Activated T-cell treated with anti-CD3 and anti-CD28 coated beads, Interleukin-2, amount 50 U/mL, for 24 hours (primary cell): ENCODE results near the gene RGS5.

ENCODE experiments used
- DNase-seq: peaks from one replicate; pipeline ENCODE4 v3.0.0-alpha.2; 2020
- H3K27ac Mint-ChIP-seq: 2 replicates; pipeline ENCODE4 v1.8.0; 2020; ENCODE audit warnings: mild to moderate bottlenecking, mixed read lengths
- H3K27me3 Mint-ChIP-seq: 2 replicates; pipeline ENCODE4 v1.8.0; 2020; ENCODE audit warnings: mixed read lengths
- H3K36me3 Mint-ChIP-seq: 2 replicates; pipeline ENCODE4 v1.8.0; 2020; ENCODE audit warnings: low read depth, mixed read lengths
- H3K4me1 Mint-ChIP-seq: 2 replicates; pipeline ENCODE4 v1.8.0; 2020; ENCODE audit warnings: low read depth, mixed read lengths
- H3K4me3 Mint-ChIP-seq: 2 replicates; pipeline ENCODE4 v1.8.0; 2020; ENCODE audit warnings: mild to moderate bottlenecking, moderate library complexity, mixed read lengths
- H3K9me3 Mint-ChIP-seq: 2 replicates; pipeline ENCODE4 v1.8.0; 2020; ENCODE audit warnings: mixed read lengths

Gene RGS5

DNA sequence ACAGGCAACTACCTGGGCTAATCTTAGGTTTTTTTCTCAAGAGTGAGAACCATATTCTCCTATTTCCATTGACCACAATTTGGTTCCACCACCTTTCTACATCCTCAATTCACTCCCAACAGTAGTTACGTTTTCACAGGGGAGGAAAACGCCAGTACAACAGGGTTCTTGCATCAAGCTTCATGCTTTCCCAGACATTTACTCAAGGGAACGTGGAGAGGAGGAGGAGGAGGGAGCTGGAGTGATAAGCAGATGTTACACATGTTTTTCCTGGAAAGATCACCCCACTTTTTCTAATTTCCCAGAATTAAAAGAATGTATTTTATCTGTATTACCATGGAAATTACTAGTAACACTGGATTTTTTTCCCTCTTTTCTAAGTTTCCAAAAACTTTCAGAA is 58.3 kb downstream of the RGS5 start:
- no peak for DNase-seq
- Mint-ChIP-seq H3K4me1 (no peaks in the 10 kb centered on the region), H3K27ac (no peak overlapping the region), H3K27me3 (no peaks in the 10 kb centered on the region), H3K36me3 (no peaks in the 10 kb centered on the region), H3K4me3 (no peak overlapping the region), H3K9me3 (no peaks in the 10 kb centered on the region)

GRCh38 chr1:163142152-163142551 is 60.6 kb downstream of the RGS5 start:
- H3K4me1 Mint-ChIP-seq = no peaks in the 10 kb centered on the region
- no peak for DNase-seq
- H3K27ac Mint-ChIP-seq = no peak overlapping the region
- H3K27me3 Mint-ChIP-seq = no peaks in the 10 kb centered on the region
- H3K4me3 Mint-ChIP-seq = no peak overlapping the region
- no peaks in the 10 kb centered on the region for H3K9me3 Mint-ChIP-seq
- H3K36me3 Mint-ChIP-seq = no peaks in the 10 kb centered on the region

DNA sequence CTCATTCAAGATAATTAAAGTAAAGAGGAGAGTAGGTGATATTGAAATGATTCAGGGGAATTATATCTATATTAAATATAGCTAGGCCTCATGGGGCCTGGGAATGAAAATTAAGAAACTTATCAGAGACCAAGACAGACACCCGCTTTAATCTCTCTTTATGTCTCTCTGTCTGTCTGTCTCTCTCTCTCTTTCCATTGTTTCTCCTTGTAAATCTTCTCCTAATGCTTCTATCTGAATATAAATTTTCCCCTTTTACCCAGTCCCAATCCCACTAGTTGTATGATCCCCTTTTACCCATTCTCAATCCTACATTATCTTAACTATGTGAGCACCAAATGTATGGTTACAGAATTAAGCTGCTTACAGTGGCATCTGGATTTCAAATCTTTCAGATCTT is 61.2 kb downstream of the RGS5 start:
- DNase-seq = no peak
- Mint-ChIP-seq H3K4me3 (no peak overlapping the region), H3K4me1 (no peaks in the 10 kb centered on the region), H3K27ac (no peak overlapping the region), H3K27me3 (no peaks in the 10 kb centered on the region), H3K9me3 (no peaks in the 10 kb centered on the region), H3K36me3 (no peaks in the 10 kb centered on the region)

GRCh38 chr1:163137556-163138265 is 65.0 kb downstream of the RGS5 start:
- H3K4me3 Mint-ChIP-seq = no peak overlapping the region
- no peak overlapping the region for H3K27ac Mint-ChIP-seq
- peaks cover 5% of the 10 kb centered on the region for H3K27me3 Mint-ChIP-seq
- no peak for DNase-seq
- H3K4me1 Mint-ChIP-seq = no peaks in the 10 kb centered on the region
- no peaks in the 10 kb centered on the region for H3K9me3 Mint-ChIP-seq
- no peaks in the 10 kb centered on the region for H3K36me3 Mint-ChIP-seq

- Mint-ChIP-seq H3K4me1 (no peaks in the 10 kb centered on the region), H3K36me3 (no peaks in the 10 kb centered on the region), H3K27me3 (peaks cover 5% of the 10 kb centered on the region), H3K9me3 (no peaks in the 10 kb centered on the region), H3K27ac (no peak overlapping the region), H3K4me3 (no peak overlapping the region)
- no peak for DNase-seq
Observed at GRCh38 chr1:163131981-163132380, 70.7 kb downstream of the RGS5 start.

DNA sequence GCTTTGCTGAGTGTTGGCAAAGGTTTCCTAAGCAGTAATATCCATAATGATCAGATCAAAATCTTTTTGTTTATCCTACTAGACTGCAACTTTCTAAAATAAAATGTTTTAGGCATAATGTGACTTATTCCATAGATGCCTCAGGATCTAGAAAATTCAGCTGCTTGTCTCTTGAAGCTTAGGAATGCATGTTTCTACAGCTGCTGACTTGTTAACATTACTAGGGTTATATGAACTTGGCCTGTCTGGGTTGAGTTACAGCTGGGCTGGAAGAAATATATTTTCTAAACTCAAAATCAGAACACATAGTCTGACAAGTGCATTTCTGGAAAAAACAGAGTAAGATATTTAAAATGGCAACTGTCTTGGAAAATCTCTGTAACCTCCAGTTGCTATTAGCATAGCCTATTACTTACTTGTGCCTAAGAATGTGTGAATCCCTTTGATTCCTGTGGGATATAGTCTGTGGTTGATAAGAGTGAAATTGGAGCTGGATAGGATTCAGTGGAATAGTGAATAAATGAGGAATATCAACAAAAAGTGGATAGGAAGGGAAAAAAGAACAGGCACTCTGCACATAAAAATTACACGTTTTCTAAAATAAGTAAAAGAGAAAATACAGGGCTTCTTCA is 72.4 kb downstream of the RGS5 start:
- H3K9me3 Mint-ChIP-seq = no peaks in the 10 kb centered on the region
- peaks cover 6% of the 10 kb centered on the region for H3K27me3 Mint-ChIP-seq
- no peaks in the 10 kb centered on the region for H3K4me1 Mint-ChIP-seq
- no peak overlapping the region for H3K27ac Mint-ChIP-seq
- no peak overlapping the region for H3K4me3 Mint-ChIP-seq
- no peaks in the 10 kb centered on the region for H3K36me3 Mint-ChIP-seq
- DNase-seq = no peak

GRCh38 chr1:163128282-163128681 is 74.4 kb downstream of the RGS5 start:
- Mint-ChIP-seq H3K36me3 (no peaks in the 10 kb centered on the region), H3K27me3 (peaks cover 6% of the 10 kb centered on the region), H3K9me3 (no peaks in the 10 kb centered on the region), H3K4me1 (no peaks in the 10 kb centered on the region), H3K4me3 (no peak overlapping the region), H3K27ac (no peak overlapping the region)
- DNase-seq = no peak

DNA sequence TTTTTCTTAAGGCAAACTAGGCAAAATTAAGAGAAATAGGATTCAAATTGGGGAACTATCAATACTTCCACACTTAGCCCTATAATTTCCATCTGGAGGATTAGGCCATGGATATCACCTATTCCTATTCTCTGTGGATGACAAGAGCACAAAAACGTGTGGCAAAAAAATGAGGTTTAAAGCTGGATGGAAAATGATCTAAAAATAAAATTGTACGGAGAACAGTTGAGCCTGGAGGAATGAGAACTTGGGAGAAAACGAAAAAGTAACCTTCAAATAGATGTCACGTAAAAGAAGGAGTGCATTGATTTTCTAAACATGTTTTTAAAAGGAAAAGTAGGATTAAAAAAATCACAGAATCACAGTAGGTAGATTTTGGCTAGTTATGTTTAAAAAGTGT is 77.9 kb downstream of the RGS5 start:
- peaks cover 9% of the 10 kb centered on the region for H3K27me3 Mint-ChIP-seq
- DNase-seq = no peak

DNA sequence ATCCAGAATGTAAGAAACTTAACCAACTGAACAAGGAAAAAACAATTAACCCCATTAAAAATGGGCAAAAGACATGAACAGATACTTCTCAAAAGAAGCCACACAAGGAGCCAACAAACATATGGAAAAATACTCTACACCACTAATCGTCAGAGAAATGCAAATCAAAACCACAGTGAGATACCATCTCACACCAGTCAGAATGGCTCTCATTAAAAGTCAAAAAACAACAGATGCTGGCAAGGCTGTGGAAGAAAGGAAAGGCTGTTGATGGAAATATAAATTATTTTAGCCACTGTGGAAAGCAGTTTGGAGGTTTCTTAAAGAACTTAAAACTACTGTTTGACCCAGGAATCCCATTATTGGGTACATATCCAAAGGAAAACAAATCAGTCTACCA is 82.3 kb downstream of the RGS5 start:
- Mint-ChIP-seq H3K36me3 (no peaks in the 10 kb centered on the region), H3K27me3 (peaks cover 8% of the 10 kb centered on the region), H3K9me3 (no peaks in the 10 kb centered on the region), H3K4me3 (no peak overlapping the region), H3K4me1 (no peaks in the 10 kb centered on the region), H3K27ac (no peak overlapping the region)
- DNase-seq = no peak

More for the DNA sequence above, 77.9 kb downstream of the RGS5 start:
- Mint-ChIP-seq H3K4me1 (no peaks in the 10 kb centered on the region), H3K9me3 (no peaks in the 10 kb centered on the region), H3K4me3 (no peak overlapping the region), H3K27ac (no peak overlapping the region), H3K36me3 (no peaks in the 10 kb centered on the region)

DNA sequence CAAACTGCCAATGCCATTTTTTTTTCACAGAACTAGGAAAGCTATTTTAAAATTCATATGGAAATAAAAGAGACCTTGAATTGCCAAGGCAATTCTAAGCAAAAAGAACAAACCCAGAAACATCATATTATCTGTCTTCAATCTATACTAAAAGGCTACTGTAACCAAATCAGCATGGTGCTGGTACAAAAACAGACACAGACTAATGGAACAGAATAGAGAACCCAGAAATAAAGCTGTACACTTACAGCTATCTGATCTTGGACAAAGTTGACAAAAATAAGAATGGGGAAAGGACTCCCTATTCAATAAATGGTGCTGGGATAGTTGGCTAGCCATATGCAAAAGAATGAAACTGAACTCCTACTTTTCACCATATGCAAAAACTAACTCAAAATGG is 83.0 kb downstream of the RGS5 start:
- Mint-ChIP-seq H3K27ac (no peak overlapping the region), H3K4me3 (no peak overlapping the region), H3K4me1 (no peaks in the 10 kb centered on the region), H3K9me3 (no peaks in the 10 kb centered on the region), H3K27me3 (peaks cover 11% of the 10 kb centered on the region), H3K36me3 (no peaks in the 10 kb centered on the region)
- DNase-seq = no peak

- no peak for DNase-seq
- Mint-ChIP-seq H3K4me1 (no peaks in the 10 kb centered on the region), H3K4me3 (no peak overlapping the region), H3K27me3 (peaks cover 16% of the 10 kb centered on the region), H3K36me3 (no peaks in the 10 kb centered on the region), H3K9me3 (no peaks in the 10 kb centered on the region), H3K27ac (no peak overlapping the region)
Observed at GRCh38 chr1:163115887-163116286, 86.8 kb downstream of the RGS5 start.

DNA sequence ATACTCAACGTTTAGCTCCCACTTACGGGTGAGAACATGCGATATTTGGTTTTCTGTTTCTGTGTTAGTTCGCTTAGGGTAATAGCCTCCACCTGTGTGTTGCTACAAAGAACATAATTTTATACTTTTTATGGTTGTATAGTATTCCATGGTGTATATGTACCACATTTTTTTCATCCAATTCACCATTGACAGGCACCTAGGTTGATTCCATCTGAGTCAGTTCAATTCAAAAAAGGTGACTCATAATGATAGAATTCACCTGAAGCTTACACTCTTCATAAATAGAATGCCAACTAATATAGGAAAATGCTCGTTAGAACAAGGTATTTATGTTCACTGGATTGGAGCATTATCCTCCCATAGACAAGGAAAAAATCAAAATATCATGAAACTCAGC is 95.1 kb downstream of the RGS5 start:
- Mint-ChIP-seq H3K27ac (no peak overlapping the region), H3K36me3 (no peaks in the 10 kb centered on the region), H3K9me3 (no peaks in the 10 kb centered on the region), H3K27me3 (peaks cover 11% of the 10 kb centered on the region), H3K4me1 (no peaks in the 10 kb centered on the region), H3K4me3 (no peak overlapping the region)
- no peak for DNase-seq

DNA sequence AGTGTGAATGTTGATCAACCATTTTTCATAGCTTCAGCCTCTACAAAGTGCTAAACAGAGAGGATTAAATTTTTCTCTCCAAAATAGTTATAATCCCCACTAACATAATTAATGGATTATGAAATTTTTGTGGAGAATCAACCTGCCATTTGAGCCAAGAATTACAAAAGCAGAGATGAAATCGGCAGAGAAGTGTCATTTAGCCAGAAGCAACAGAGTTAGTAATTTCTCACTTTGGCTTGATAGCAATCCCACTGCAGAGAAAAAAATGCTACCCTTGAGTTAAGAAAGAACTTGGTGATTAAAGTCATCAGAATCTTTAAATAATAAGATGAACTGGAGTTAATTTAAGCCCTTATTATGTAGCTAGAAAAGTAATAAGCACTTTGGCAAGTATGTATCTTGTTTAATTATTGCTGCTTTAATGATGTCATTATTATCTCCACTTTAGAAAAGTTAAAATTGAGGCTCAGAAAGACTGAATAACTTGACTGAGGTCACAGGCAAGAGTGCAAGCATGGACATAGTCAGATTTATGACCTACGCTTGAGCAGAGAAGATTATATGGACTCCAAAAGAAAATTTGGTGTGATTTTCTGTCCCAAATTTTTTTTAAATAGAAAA is 96.2 kb downstream of the RGS5 start:
- Mint-ChIP-seq H3K27me3 (peaks cover 10% of the 10 kb centered on the region), H3K4me1 (no peaks in the 10 kb centered on the region), H3K4me3 (no peak overlapping the region), H3K36me3 (no peaks in the 10 kb centered on the region), H3K9me3 (no peaks in the 10 kb centered on the region), H3K27ac (no peak overlapping the region)
- no peak for DNase-seq

DNA sequence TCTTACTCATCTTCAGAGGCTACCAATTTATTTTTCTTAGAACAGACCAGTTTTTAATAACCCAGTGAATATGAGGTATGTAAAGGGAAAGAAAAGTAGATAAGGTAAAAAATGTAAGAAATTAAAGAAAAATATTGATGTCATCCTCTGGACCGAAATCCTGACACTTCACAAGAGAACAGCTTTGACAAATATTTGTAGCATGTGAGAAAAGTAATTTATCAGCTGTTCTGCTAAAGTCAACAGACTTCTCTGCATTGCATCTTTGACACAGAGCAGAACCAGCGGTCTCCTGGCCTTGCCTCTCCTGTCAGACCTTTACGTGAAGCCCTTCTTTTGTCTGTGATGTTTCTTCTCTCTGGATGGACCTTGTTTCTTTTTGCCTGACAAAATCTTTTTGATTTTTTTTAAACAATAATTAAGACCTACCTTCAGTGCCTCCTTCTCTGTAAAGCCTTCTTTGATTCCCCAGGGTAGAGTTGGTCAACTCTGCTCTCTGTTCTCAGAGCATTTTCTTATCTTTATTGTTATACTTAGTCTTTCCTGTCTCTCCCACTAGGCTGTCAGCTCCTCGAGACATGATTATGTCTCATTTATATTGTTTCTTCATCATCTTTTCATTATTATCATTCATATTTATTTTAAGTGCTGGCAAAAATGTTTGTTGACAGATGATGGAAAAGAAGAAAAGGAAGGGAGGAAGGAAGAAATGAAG is 98.2 kb downstream of the RGS5 start:
- Mint-ChIP-seq H3K36me3 (no peaks in the 10 kb centered on the region), H3K27me3 (peaks cover 15% of the 10 kb centered on the region), H3K4me1 (no peaks in the 10 kb centered on the region), H3K9me3 (no peaks in the 10 kb centered on the region), H3K4me3 (no peak overlapping the region), H3K27ac (no peak overlapping the region)
- no peak for DNase-seq

DNA sequence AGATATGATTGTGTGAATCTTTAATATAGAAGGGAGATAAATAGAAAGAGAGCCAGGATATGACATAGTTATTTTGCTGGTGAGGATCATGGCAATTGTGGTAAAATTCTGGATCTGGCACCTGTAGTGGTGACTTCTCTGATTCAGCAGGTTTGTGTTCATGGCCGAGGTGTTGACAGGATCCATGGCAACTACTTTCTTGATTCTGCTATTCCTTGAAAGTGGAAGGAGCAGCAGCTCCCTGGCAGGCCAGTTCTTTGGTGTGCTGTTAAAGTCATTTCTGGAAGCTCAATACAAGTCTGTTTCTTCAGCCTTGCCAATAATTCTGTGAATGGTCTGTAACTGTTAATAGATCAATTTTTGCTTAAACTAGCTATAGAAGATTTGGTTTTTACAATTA is 100.1 kb downstream of the RGS5 start:
- H3K27ac Mint-ChIP-seq = no peak overlapping the region
- H3K27me3 Mint-ChIP-seq = peaks cover 16% of the 10 kb centered on the region
- H3K36me3 Mint-ChIP-seq = no peaks in the 10 kb centered on the region
- no peak overlapping the region for H3K4me3 Mint-ChIP-seq
- no peaks in the 10 kb centered on the region for H3K4me1 Mint-ChIP-seq
- H3K9me3 Mint-ChIP-seq = no peaks in the 10 kb centered on the region
- no peak for DNase-seq
